Stimulated activated CD8-positive, alpha-beta memory T cell treated with anti-CD3 and anti-CD28 coated beads, Interleukin-7, amount 100 ng/mL, for 4 hours (primary cell): ENCODE data around the gene SHANK1.

Source experiments
- DNase-seq, 2 donors: peaks; one replicate each; pipeline ENCODE4 v3.0.0-alpha.2; 2020; ENCODE audit warnings: low read depth in 2 of 2

SHANK1 gene

DNA sequence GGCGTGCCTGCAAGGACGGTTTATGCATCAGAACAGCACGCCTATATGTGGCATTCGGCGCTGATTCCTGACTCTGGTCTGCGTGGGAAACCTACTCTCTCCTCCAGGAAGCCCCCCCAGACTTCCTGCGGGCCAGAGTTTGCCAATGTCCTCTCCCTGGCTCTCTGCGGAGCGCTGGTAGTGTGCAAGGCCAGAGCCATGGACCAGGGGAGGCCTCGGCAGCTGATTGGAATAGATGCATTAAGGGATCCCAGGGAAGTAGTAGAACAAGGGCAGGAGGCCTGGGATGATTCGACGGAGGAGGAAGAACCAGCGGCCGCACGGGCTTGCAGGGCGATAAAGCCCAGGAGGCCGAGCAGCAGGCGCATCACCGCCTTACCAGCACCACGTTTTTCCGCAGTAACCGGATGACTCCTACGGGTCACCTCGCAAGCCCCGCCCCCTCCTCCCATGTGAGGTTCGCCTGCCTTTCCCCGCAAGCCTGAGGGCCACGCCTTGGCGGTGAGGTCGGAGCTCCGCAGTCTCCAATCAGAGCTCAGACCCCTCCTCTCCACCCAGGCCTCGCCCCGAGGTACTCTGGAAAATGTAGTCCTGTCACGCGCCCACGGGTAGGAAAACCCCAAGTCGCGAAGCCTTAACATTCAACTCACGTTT, 8.6 kb upstream of the SHANK1 start:
- DNase-seq = peak; percentile 80 to 85

DNA sequence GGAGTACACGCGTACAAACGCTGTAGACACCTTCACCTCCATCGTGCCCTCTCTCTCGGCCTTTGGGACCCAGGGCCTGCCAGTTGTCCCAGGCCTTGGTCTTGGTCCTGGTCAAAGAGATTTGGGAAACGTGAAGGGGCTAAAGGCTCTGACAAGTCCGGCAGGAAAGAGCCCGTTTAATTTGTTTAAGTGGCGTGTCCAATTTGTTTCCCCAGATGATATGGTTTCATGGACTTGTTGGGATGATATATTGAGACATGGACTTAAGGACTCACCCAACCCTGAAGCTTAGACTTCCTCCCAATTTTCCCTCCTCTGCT, 6.3 kb upstream of the SHANK1 start:
- DNase-seq = no peak

DNA sequence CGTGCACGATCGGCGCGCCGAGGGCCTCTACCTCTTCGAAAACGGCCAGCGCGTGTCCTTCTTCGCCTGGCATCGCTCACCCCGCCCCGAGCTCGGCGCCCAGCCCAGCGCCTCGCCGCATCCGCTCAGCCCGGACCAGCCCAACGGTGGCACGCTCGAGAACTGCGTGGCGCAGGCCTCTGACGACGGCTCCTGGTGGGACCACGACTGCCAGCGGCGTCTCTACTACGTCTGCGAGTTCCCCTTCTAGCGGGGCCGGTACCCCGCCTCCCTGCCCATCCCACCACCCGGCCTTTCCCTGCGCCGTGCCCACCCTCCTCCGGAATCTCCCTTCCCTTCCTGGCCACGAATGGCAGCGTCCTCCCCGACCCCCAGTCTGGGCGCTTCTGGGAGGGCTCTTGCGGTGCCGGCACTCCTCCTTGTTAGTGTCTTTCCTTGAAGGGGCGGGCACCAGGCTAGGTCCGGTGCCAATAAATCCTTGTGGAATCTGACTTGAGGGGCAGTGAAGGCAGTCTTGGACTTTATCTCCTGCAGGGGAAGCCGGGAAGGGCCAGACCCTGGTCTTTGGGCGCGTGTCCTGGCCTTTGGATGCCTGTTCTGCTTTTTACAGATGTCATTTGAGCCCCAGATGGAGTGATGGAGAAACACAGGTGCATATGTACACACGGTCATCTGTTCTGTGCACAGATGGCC, 5.8 kb upstream of the SHANK1 start:
- DNase-seq = no peak

DNA sequence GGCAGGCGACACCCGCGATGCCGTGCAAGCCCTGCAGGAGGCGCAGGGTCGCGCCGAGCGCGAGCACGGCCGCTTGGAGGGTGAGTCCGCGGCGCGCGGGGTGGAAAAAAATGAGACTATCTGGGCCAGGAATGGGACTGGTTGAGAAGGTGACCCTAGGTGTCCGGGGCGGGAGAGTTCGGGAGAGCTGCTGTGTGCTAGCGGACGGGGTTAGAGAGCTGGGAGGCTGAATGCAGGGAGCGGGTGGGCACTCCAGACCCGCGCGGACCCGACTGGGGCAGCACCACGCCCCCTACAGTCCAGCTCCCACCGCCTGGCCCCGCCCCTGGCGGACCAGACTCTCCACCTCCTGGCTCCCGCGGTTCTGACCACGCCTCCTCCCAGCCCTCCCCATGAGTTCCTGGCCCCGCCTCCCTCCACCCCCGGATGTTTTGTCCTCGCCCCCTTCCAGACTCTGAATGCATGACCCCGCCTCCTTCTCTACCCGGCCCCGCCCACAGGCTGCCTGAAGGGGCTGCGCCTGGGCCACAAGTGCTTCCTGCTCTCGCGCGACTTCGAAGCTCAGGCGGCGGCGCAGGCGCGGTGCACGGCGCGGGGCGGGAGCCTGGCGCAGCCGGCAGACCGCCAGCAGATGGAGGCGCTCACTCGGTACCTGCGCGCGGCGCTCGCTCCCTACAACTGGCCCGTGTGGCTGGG, 5.1 kb upstream of the SHANK1 start:
- DNase-seq = peak; percentile 94 to 95

DNA sequence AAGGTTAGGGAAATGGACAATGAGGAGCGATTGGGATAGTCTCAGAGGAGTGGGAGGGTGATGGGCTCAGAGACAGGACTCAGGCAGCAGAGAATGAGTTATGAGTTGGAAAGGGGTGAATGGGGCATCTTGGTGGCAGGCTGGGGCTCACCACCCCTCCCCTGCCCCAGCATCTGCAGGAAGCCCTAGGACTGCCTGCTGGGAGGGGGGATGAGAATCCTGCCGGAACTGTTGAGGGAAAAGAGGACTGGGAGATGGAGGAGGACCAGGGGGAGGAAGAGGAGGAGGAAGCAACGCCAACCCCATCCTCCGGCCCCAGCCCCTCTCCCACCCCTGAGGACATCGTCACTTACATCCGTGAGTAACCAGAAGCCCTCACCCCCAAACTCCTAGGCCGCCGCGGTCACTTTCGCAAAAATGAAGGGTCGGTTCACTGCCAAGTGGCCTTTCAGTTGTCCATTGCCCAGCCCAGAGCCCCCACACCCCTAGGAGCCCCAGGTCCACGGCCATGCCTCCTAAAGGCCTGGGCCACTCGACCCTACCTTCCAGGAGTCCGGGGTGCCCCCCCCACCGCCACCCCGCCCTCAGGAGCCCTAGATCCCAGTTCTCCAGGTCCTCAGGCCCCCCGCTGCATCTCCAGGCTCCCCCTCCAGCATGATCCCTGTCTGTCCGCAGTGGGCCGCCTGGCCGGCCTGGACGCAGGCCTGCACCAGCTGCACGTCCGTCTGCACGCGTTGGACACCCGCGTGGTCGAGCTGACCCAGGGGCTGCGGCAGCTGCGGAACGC, 4.3 kb upstream of the SHANK1 start:
- DNase-seq = no peak

DNA sequence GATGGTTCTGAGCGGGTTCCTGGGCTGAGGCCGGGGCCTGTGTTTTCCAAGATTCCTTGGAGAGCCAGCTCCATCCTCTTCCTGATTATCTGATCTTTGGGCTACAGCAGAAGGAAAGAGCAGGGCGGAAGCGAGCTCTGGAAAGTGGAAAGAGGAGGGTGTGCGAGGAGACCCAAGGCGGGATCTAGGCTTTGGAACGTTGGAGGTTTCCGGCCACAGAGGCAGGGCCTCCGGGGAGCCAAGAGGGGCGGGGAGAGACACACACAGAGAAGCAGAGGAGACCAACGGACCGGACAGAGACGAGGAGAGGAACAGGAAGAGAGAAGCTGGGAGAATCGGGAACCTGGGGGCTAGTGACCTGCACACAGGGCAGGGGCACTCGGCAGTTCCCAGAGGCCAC, 3.5 kb upstream of the SHANK1 start, which contains the start of gene CLEC11A:
TSS of gene CLEC11A (plus strand) at position 296 of the 400 bp plus-strand sequence. CDS start 162 bp downstream, outside the sequence.
- no peak for DNase-seq

DNA sequence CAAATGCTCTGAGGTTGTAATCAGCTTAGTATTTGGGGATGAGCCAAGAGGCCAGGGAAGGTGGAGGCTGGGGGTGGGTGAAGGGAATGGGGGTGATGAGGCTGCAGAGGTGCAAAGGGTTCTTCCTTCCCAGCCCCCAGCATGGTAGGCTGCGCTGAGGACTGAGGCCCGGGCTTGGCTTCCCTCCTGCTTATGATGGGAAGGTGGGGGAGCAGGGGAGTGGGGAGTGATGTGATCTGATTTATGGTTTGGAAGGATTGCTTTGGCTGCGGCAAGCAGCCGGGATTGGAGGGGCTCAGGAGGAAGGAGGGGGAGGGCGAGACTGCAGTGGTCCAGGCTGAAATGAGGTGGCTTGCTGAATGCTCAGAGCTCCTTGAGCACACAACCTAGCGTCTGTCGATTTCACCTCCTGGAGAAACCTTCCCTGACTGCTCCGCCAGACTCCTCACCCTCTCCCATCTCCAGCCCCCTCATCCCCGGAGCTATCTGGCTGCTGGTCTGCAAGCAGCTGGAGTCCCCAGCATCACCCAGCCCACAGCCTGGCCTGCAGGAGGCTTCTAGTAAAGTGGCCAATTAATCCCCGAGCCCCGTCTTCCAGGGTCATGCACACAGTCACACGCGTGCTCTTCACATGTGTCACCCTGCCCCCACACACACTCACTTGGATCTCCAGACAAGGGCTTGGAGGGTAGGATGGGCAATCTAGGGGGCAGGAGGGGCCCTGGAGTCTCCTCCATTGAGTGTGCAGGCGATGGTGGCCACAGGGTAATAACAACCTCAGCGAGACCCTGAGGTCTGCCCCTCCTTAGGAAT, 2.8 kb upstream of the SHANK1 start:
- DNase-seq = no peak

DNA sequence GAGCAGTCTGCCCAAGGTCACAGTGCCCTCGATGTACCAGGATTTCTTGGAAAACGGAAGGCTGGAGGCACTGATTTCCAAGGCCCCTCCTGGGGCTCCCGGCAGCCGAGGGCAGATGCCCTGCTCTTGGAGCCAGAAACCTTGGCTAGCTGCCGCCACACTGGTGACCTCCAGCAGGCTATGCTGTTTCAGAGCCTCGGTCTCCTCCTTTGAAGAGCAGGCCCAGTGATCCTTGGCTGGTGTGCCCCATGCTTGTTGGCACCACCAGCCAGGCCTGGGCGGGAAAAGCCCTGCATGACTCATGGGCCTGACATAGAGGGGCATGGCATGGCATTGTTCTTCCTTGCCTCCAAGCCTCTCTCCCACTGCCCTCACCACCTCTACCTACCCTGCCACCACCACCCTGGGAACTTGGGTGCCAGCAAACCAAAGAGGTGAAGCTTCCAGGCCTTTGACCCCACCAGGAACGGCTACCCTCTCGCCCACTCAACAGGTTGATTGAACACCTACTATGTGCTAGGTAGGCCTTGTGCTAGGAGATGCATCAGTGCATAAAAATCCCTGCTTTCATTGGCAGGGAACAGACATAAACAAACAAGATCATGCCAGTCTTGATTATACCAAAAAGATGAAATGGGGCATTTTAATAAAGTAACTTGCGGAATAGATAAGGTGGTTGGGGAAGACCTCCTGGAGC, 2.0 kb upstream of the SHANK1 start:
- DNase-seq = no peak

DNA sequence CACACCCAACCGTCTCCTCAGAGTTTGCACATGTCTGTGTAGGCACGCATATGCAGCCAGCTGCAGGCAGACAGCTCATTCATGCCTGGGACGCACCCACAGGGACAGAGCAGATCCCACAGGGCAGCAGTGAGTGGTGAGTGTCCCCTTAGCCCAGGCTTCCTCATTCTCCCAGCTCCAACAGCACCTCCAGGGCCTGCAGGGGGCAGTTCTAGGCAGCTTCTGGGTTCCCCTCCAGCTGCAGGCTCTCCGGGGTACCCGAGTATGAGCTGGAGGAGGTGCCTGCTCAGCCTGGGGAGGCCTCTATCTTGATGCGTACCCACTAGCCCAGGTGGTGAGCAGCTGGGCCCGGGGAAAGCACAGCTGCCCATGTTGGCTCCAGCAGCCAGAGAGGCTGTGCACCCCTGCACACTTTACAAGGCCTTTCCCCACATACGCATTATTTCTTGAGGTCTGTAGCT, 1.3 kb upstream of the SHANK1 start:
- DNase-seq = no peak

DNA sequence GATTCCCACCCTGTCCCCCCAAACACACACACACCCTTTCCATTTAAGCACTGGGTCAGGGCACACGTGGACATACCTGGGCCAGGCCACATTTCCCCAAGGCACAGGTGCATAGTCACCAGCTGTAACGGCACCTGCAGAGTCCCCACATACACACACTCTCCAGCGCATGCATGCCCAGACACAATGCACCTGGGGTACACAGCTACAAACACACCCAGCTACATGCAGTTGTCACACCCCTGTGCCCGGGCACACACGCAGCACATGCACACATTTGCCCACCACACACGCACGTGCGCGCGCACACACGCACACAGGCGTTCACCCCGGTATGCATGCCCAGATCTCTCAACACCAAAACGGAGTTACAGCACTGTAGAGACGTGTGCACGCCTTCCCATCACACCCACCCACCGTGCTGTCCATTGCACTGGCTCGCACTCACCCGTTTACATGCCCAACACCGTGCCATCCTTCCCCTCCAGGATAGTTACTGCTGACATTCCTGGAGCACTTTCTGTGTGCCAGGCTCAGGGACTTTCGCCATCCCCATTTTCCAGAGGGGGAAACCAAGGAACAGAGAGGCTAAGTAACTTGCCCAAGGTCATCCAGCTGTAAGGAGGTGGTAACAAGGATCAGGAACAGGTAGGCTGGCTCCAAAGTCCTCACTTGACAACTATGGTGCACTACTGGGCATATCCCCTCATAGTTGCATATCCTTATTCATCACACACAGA, 749 bp upstream of the SHANK1 start:
- no peak for DNase-seq

DNA sequence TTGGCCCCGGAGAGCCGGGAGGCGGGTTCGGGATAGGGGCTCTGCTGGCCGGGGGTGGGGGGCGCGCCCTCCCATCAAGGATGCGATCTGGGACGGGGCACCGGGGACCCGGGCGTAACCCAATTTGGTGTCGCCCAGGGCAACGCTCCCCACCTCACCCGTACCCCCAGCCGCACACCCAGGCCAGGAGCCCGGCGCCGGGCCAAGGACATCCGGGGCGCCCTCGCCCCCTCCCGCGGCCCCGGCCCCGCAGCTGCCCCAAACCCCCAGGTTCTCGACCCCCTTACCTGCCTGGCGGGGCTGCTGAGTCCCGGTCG, 525 bp downstream of the SHANK1 start:
- DNase-seq = no peak

DNA sequence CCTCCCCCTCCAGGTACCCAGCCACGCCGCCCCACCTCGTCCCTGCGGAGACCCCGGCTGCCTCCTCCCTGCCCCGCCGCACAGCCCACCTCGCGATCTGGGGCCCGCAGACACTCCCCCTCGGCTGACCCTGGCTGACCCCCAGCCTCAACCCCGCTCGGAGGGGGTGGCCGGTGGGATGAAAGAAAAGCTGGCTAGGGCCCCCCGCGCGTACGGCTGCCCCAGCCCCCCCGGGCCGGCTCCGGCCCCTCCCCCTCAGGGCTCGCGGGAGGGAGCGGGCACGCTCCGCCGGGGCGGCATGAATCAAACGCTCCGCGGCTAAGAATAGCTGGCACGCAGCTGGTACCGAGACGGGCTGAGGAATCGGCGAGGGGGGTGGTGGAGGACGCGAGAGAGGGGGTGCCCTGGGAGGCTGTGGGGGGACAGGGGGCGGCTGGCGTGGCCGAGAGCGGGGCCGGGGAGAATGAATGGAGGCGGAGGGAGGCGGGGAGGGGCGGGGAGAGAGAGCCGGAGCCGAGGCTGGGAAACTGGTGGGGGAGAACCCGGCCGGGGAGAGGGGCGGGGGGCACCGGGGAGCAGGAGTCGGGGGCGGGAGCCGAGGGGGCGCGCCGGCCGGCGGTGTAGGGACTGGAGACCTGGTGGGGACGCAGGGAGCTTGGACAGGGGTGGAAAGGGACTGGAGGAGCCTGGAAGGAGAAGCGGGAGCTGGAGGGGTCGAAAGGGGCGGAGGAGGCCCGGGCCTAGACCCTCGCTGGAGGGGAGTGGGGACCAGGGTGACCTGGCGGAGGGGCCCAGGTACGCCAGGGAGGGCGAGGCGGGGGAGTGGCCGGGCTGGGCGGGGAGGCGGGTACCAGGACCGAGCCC, 1.1 kb downstream of the SHANK1 start:
- peak in 1 of 2 donors; percentile 56 for DNase-seq

DNA sequence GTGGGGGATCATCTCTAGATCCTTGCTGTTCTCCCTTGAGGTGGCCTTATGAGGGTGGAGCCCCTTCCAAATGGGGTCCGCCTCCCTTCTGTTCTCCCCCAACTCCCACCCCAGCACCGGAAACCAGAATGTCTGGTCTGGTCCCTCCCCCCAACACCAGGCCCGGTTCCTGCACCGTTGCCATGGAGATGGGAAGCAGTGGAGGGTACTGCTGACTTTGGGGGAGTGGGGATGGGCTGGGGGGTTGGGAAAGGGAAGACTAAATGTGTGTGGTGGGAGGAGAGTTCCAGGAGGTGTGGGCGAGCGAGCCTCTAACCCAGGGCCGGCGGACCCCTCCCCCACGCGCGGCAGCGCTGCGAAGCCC, 1.7 kb downstream of the SHANK1 start:
- DNase-seq = no peak

DNA sequence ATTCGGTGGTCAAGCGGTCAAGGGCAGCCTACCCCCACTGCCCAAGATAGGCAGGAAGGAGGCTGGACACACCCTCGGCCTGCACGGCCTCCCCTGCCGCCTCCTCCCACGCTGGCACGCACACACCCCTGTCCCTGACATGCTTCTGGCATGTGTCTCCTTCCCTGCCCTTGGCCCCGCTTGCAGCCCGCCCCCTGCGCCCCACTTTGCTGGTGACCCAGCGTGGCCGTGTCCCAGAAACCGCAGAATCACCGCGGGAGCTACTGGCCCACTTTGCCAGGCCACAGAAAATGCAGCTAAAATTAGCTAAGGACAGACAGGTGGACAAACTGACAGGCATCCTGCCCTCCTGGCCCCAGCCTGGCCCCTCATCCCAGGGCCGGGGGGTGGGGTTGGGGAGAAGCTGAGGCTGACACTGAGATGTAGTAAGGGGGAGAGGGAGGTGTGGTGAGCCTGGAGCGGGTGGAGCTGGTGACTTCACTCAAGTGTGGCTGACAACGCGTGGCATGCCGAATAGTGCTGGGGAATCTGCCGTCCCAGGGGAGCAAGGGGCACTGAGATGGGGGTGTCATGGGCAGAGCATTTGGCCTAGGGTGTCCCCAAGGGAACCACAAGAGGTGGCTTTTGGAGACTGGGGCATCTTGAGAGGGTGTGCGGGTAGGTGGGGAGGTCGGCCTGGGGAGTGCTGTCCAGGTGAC, 2.4 kb downstream of the SHANK1 start:
- no peak for DNase-seq

DNA sequence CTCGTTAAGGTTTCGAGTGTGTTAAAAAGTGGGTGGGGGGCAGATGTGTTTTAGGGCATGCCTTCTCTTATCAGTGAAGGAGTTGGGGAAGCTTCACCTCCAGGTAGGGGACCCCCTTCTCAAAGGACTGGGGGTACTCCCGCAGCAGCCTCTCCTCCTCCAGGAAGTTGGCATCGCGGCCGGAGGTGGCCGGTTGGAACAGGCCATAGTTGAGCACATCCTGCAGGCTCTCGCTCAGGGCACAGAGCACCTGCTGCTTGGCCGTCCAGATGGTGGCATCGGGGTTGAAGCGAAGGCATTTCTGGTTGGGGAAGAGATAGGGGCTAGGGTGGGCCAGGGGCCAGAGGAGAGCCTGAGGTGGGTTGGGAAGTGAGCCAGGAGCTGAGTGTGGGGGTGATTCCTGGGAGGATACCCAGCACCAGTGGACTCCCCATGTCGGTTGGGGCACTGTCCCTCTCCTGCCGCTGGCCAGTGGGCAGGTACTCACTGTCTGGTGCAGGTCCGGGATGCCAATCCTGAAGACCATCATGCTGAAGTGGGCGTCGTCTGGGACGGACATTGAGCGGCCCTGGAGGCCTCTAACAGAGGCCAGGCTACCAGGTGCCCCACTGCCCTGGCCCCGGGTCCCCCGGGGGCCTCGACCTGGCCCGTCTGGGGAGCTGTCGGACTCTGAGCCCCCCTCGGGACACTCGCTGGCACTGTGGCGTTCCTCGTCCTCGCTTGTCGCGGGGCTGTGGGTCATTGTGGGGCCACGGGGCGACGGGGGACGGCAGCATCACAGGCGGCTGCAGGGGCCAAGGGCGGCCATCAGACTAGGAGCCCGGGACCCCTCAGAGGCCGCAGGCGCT, 3.2 kb downstream of the SHANK1 start:
- no peak for DNase-seq

DNA sequence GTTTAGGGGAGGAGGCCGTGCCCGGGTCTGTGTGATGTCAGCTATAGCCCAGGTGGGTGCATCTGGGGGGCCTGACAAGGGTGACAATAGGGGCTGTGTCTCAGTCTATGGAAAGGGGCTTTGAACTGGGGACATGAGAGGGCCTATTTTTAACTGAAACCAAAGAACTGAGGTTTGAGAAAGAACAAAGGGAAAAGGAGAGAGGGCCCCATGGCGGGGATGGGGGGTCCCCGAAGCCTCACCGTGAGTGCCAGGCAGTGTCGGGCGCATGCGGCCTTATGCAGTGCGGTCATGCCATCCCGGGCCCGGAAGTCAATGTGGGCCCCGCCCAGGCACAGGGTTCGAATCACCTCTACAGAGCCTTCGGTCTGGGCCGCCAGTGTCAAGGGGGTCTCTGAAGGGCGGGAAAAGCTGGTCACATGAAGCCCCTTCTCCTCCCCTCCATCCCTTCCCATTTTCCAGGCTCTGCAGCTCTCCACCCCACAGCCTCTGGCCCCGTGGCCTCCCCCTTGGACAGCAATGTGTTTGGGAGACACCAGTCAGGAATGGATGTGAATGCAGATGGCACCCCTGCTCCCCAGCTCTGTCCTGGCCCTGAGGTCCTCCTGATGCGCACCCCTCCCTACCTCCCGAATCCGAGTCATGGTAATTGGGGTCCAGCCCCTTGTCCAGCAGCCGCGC, 5.9 kb downstream of the SHANK1 start:
- no peak for DNase-seq

DNA sequence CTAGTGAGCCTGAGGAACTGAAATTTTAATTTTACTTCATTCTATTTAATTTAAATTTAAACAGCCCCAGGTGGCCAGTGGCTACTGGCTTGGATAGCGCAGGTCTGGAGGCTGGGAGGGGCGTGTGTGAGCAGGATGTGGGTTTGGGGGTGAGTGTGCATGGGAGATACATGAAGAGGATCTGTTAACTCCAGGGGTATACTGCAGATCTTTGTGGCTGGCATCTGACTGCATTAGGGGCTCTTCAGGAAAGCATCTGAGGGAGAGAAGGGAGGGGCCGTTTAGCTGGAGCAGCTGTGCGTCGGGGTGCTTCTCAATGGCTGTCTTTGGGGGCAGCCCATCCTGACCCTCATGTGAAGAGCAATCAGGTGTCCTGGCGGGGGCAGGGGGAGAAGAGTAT, 6.8 kb downstream of the SHANK1 start:
- no peak for DNase-seq
